NT2/D1 (cell line): ENCODE data around the gene TENM3.

Experiments used
- SUZ12 ChIP-seq: IDR thresholded peaks from 2 replicates; pipeline ENCODE4 v1.6.1; 2011; ENCODE audit not compliant: insufficient read length, insufficient read depth; ENCODE audit errors: extremely low read depth
- YY1 ChIP-seq: IDR thresholded peaks from 2 replicates; pipeline ENCODE4 v1.6.1; 2011; ENCODE audit not compliant: insufficient read length, insufficient read depth
- ZNF274 ChIP-seq: IDR thresholded peaks from 2 replicates; pipeline ENCODE4 v1.6.1; 2011; ENCODE audit warnings: mild to moderate bottlenecking, low read depth, low read length

- TF ChIP-seq SUZ12 (no peak), ZNF274 (no peak), YY1 (no peak)
Observed at GRCh38 chr4:182413550-182413949, 170.3 kb downstream of the TENM3 start.
